ENCODE data around the gene IL7R.

DNA sequence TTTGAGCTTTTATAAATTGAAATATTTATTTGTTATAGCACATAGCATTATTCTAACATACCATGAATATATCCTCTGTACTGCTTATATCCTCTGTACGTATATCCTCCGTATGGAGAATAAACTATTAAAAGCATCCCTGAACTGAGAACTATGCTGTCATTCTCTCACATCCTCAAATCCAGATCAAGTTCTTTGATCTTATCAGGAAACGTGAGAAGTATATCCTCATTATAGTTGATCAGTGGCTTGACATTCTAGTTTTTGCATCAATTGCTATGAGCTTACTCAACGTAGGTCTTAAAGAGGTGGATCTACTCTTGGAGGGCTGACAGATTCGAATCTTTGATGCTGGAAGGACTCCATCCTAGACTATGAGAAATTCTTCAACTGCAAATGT lies 37.4 kb downstream of the IL7R start:
- TF ChIP-seq, protein P1, sequence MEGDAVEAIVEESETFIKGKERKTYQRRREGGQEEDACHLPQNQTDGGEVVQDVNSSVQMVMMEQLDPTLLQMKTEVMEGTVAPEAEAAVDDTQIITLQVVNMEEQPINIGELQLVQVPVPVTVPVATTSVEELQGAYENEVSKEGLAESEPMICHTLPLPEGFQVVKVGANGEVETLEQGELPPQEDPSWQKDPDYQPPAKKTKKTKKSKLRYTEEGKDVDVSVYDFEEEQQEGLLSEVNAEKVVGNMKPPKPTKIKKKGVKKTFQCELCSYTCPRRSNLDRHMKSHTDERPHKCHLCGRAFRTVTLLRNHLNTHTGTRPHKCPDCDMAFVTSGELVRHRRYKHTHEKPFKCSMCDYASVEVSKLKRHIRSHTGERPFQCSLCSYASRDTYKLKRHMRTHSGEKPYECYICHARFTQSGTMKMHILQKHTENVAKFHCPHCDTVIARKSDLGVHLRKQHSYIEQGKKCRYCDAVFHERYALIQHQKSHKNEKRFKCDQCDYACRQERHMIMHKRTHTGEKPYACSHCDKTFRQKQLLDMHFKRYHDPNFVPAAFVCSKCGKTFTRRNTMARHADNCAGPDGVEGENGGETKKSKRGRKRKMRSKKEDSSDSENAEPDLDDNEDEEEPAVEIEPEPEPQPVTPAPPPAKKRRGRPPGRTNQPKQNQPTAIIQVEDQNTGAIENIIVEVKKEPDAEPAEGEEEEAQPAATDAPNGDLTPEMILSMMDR (IDR thresholded peaks at IDR 0.05; ENCODE audit: extremely low read depth in 1 of 2, insufficient read depth in 1 of 2, low read depth in 1 of 2, low read length in 2 of 2): no peak
- no peak for TF ChIP-seq POLR2A (IDR thresholded peaks at IDR 0.05; ENCODE audit: low read depth, low read length)
- no peak for TF ChIP-seq POLR2AphosphoS5 (IDR thresholded peaks at IDR 0.05; ENCODE audit: insufficient read depth, low read depth, low read length)
- no peak for TF ChIP-seq EZH2 (IDR thresholded peaks at IDR 0.05; ENCODE audit: borderline replicate concordance, low read depth, low read length, severe bottlenecking)
- TF ChIP-seq MYC (IDR thresholded peaks at IDR 0.05; ENCODE audit: low read depth, low read length): no peak

Data from endothelial cell of umbilical vein (primary cell).